Cardiac muscle cell (in vitro differentiated cells and primary cell): Measurements from ENCODE around the gene IER3IP1. TPM values are rescaled to one million over a fixed set of nuclear protein-coding genes. Genes with fewer than 3 reads are reported as not detected.

Source experiments
- DNase-seq, 2 donors: peaks; one replicate each; pipeline versions ENCODE4 v3.0.0 to v3.0.0-alpha.2; 2010 to 2017; ENCODE audit warnings: low read depth in 1 of 2, low spot score in 1 of 2
- H3K27ac ChIP-seq: fragments of 200-600 bp; sonication (generic); 2 replicates; pipeline ENCODE4 v1.5.1; 2016
- H3K27me3 ChIP-seq: fragments of 200-600 bp; sonication (generic); 2 replicates; pipeline ENCODE4 v1.6.0; 2016; ENCODE audit warnings: control low read depth
- H3K36me3 ChIP-seq: fragments of 200-600 bp; sonication (generic); 2 replicates; pipeline ENCODE4 v1.5.1; 2016; ENCODE audit warnings: control low read depth
- H3K4me1 ChIP-seq: fragments of 200-600 bp; sonication (generic); 2 replicates; pipeline ENCODE4 v1.8.1; 2017; ENCODE audit warnings: low read depth, mild to moderate bottlenecking, mixed run types
- H3K4me3 ChIP-seq: fragments of 200-600 bp; sonication (generic); 2 replicates; pipeline ENCODE4 v1.5.1; 2016; ENCODE audit warnings: mild to moderate bottlenecking
- H3K9me3 ChIP-seq: fragments of 200-600 bp; sonication (generic); 2 replicates; pipeline ENCODE4 v1.5.1; 2017; ENCODE audit warnings: low read depth, mild to moderate bottlenecking, control low read depth
- CTCF ChIP-seq: IDR thresholded peaks from 2 replicates; pipeline ENCODE4 v1.5.1; 2012; ENCODE audit warnings: low read depth, mild to moderate bottlenecking, low read length
- polyA plus RNA-seq: library from polyadenylated mRNA; unstranded; fragments of >200 nt; fragmentation: Nextera tagmentation; extraction: Ambion mirVana; gene quantifications from 2 replicates; pipeline ENCODE4 v1.2.1, GENCODE V29; 2016
- total RNA-seq: library from RNA; depleted of rRNA; stranded (reverse); fragments of >200 nt; gene quantifications from 2 replicates; pipeline ENCODE4 v1.2.3, GENCODE V29; 2016

Gene IER3IP1
- total and polyA plus RNA-seq, 2 experiments from 2014 or later: 8.2 to 32.1 TPM

DNA sequence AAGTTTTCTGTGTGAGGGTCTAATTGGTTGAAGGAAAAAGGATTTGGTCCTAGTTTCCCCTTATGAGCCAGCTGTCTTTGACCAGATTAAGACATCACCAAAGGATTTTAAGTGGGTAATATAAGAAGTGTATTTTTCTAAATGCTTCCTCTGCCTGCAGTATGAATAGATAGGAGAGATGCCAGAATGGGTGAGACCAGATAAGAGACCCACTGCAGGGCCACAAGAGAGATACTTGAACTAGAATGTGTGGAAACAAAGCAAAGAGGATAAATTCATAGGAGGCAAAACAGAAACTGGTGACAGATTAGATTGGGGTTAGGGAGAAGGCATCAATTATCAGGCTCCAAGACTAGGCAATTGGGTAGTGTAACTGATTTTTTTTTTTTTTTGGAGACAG lies 24.7 kb downstream of the IER3IP1 start:
- no peaks in the 10 kb centered on the region for H3K9me3 ChIP-seq
- peak overlapping the region; percentile 92 for H3K27ac ChIP-seq
- no peak for TF ChIP-seq CTCF
- peaks cover 13% of the 10 kb centered on the region for H3K4me1 ChIP-seq
- peaks cover 14% of the 10 kb centered on the region for H3K36me3 ChIP-seq
- DNase-seq: no peak
- H3K4me3 ChIP-seq: peak overlapping the region; percentile 53
- H3K27me3 ChIP-seq: no peaks in the 10 kb centered on the region

GRCh38 chr18:47150824-47151366 lies 25.3 kb downstream of the IER3IP1 start:
- Histone ChIP-seq H3K9me3 (no peaks in the 10 kb centered on the region), H3K27ac (peak overlapping the region; percentile 92), H3K4me1 (peaks cover 13% of the 10 kb centered on the region), H3K4me3 (peak overlapping the region; percentile 53), H3K36me3 (peaks cover 14% of the 10 kb centered on the region), H3K27me3 (no peaks in the 10 kb centered on the region)
- no peak for DNase-seq
- TF ChIP-seq CTCF: no peak

- Histone ChIP-seq H3K27ac (peak within 1 kb of the TSS; percentile 92), H3K36me3 (peaks cover 10% of the 10 kb centered on the region), H3K27me3 (no peaks in the 10 kb centered on the region), H3K4me1 (peaks cover 13% of the 10 kb centered on the region), H3K4me3 (peak within 1 kb of the TSS; percentile 53), H3K9me3 (no peaks in the 10 kb centered on the region)
- no peak for TF ChIP-seq CTCF
- DNase-seq: peak; percentile 85 to 86
These were observed 25.9 kb downstream of the IER3IP1 start, which contains the start of gene HDHD2 for GRCh38 chr18:47150029-47150823. HDHD2 (minus strand) TSS chr18:47150500; CDS start chr18:47136439, 14,061 bp downstream.

DNA sequence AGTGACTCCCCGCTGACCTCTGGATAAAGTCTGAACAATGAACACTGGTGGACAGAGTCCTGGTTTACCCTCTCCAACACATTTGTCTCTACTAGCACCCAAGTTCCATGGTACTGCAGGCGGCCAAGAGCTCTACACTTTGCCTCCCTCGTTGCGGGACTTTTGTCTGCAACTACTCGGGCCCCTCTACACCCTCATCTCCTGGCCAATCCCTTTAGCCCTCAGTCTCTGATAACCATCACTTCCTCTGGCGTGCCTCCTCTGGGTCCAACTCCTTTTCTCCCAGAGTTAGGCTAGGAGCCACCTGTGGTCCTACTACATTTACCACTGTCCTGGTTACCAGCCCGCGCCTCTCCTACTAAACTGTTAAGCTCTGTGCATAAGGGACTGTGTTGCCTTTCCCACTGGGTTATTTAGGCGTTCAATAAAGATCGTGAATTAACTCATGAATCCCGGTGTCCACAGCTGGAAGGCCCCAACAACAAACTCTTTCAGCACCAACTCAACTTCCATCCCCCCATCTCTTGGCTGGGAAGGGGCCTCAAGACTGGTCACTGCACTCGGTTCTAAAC lies 26.6 kb downstream of the IER3IP1 start:
- no peak for TF ChIP-seq CTCF
- no peaks in the 10 kb centered on the region for H3K27me3 ChIP-seq
- peaks cover 20% of the 10 kb centered on the region for H3K4me1 ChIP-seq
- H3K36me3 ChIP-seq: peaks cover 4% of the 10 kb centered on the region
- peak in 1 of 2 donors; percentile 17 for DNase-seq
- no peaks in the 10 kb centered on the region for H3K9me3 ChIP-seq
- peak overlapping the region; percentile 92 for H3K27ac ChIP-seq
- peak overlapping the region; percentile 53 for H3K4me3 ChIP-seq

GRCh38 chr18:47146206-47146605 lies 30.0 kb downstream of the IER3IP1 start:
- Histone ChIP-seq H3K27me3 (no peaks in the 10 kb centered on the region), H3K36me3 (no peaks in the 10 kb centered on the region), H3K4me1 (peaks cover 28% of the 10 kb centered on the region), H3K9me3 (no peaks in the 10 kb centered on the region), H3K27ac (no peak overlapping the region), H3K4me3 (no peak overlapping the region)
- no peak for DNase-seq
- TF ChIP-seq CTCF: no peak
